Stimulated activated CD8-positive, alpha-beta memory T cell treated with anti-CD3 and anti-CD28 coated beads, Interleukin-4, amount 100 ng/mL, for 1 hour (primary cell): ENCODE measurements around the gene ABTB1.
"Not testable (repeated sequence)": the region's sequence is repeated elsewhere in the genome, so short reads cannot be mapped to it uniquely, and the experiment has no call there.

Experiments
- DNase-seq, 2 donors: peaks; one replicate each; pipeline ENCODE4 v3.0.0-alpha.2; 2020; ENCODE audit warnings: low read depth in 2 of 2, low spot score in 1 of 2

The ABTB1 gene

GRCh38 chr3:127671523-127672428 lies 976 bp upstream of the ABTB1 start:
- peak in 1 of 2 donors; percentile 19 for DNase-seq

- peak in 1 of 2 donors; percentile 17 for DNase-seq
These were observed 694 bp downstream of the ABTB1 start for GRCh38 chr3:127673191-127674100.

DNA sequence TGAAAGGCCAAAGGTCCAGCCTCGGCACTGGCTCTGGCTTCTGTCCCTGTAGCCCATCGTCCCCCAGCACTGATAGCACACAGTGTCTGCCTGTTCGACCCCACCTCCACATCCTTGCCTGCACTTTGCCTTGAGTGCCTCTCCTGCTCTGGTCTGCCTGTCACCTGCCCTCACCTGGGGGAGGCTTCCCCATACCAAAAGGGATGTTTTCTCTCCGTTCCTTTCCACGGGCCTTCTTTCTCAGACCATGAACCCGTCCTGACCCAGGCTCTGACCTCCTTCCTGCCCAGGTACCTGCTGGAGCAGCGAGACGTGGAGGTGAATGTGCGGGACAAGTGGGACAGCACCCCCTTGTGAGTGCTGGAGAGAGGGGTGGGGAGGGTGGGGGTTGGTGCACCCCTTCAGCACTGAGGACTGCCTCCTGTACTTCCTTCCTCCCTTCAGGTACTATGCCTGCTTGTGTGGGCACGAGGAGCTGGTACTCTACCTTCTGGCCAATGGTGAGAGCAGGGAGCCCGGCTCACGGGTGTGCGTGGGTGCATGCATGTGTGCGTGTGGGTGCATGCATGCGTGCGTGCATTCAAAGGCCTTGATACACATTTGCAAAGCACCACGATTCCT lies 1.5 kb downstream of the ABTB1 start:
- DNase-seq, result no peak

- DNase-seq, result no peak
These were observed 2.0 kb downstream of the ABTB1 start for GRCh38 chr3:127674790-127675189.

- no peak for DNase-seq
These were observed 3.1 kb downstream of the ABTB1 start for GRCh38 chr3:127675651-127676391.

DNA sequence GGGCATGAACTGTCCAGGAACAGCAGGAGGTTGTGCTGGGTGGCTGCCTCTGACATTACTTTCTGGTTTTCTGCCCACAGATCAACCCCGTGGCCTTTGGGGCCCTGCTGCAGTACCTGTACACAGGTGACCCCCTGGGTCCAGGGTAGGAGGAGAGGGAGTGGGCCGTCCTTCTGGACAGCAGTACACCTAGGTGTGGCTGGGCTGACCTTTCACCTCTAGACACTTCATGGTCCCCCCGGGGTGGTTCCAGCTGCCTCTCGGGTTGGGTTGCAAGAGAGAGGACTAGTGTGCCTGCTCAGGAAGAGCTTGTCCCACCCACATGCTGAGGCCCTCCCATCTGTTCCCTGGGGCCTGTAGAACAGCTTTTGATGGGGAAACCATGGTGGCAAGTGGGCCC lies 3.7 kb downstream of the ABTB1 start:
- no peak for DNase-seq

- DNase-seq, result no peak
These were observed 4.2 kb downstream of the ABTB1 start for GRCh38 chr3:127676921-127677351.

DNA sequence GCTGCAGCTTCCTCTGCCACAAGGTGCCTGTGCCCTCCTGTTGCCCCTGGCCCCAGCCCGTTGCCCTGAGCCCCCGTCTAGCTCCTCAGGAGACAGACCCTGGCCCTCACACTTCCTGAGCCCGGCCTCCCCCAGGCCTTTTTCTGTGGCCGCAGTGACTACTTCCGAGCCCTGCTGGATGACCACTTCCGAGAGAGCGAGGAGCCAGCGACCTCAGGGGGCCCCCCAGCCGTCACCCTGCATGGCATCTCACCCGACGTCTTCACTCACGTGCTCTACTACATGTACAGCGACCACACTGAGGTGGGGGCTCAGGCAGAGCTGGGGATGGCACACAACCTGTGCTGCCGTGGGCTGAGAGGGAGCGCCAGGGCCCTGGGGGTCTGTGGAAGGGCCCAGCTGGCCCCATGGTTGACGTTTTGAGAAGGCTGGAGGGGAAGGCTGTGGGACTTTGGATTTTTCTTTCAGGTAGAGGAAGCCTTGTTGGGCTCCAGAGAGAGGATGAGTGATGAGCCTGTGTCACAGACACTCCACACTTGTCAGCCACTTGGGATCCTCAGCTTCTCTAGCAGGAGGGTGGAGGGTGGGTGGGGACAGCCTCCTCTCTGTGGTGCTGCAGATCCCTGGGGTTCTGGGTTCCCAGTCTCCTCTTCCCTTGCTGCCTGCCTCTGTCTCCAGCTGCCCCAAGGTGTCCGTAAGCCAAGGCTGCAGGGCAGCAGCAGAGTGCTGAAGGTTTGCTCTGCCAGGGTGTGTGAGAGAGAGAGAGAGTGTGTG lies 5.0 kb downstream of the ABTB1 start:
- DNase-seq, result no peak

DNA sequence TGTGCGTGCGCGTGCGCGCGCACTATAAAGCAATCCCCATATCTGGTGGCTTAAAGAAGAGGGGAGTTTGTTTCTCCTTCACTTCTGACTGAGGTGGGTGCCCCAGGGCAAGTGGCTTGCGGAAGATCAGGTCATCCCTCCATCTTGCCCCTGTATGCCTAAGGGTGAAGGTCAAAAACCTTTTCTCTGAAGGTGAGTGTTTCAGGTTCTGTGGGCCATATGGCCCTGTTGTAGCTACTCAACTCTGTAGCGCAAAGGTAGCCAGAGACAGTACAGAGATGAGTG lies 5.5 kb downstream of the ABTB1 start:
- DNase-seq, result no peak

DNA sequence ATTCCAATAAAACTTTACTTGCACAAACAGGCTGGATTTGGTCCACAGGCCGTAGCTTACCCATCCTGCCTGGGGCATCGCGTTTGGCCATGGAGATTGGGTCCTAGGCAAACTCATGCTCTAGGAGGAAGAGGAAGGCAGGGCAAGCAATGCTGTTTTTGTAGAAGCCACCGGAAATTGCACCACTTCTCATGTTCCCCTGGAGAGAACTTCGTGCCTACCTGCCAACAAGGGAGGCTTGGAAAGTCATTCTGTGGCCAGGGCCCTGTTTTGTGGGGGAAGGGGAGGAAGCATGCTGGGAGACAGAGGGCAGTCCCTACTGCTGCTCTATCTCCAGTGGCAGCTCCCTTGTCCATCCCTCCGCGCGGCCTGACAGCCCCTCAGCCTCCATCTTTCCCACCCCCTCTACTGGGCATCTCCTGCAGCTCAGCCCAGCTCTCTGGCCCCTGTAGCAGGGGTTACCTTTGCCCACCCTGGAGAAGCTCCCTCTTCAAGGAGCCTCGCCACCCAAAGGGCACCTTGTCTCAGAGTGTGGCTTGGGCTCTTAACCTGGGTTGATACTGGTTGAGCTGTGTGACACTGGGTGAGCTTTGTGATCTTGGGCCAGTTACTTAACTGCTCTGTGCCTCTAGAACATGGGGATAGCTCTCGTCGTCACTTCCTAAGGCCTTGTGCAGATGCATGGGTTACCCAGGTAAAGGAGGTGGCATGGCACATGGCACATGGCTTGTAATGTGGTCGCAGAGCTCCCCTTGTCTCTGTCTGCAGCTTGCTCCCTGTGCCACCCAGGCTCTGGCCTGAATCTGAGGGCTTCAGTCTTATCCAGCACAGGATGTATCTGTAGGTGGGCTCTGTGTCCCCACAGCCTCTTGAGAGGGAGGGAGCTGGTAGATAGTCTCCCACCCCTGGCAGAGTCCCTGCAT lies 6.1 kb downstream of the ABTB1 start:
- DNase-seq, result no peak

- no peak for DNase-seq
These were observed 6.9 kb downstream of the ABTB1 start for GRCh38 chr3:127679534-127680145.

- no peak for DNase-seq
These were observed 7.5 kb downstream of the ABTB1 start for GRCh38 chr3:127680146-127680661.

- no peak for DNase-seq
These were observed 8.1 kb downstream of the ABTB1 start for GRCh38 chr3:127680798-127681221.

- DNase-seq, result not testable (repeated sequence)
These were observed 9.4 kb downstream of the ABTB1 start for GRCh38 chr3:127682175-127682554.

DNA sequence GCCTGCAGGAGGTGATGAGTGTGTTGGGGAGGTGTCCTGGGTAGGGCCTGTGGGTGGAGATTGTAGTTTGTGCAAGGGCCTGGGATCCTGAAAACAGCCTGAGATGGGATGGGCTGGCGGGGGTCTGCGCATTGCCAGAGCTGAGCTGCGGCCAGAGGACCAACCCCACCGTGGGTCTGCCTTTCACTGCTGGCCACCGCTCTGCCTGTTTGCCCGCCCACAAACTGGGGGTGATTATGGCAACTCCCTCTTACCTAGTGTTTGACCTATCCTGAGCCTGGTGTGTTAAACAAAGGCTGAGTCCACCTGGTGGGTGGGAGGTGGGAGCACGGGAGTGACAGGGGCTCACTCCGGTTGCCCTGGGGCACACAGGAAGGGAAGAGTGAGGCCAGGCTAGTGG lies 9.8 kb downstream of the ABTB1 start:
- DNase-seq, result no peak

GRCh38 chr3:127684871-127685707 lies 12.3 kb downstream of the ABTB1 start:
- DNase-seq, result no peak

GRCh38 chr3:127685708-127686511 lies 13.2 kb downstream of the ABTB1 start:
- no peak for DNase-seq
